BJ (cell line): ENCODE data around the gene ZDHHC5. TPM values are rescaled to one million over a fixed set of nuclear protein-coding genes. Genes with fewer than 3 reads are reported as not detected.
"Not testable (repeated sequence)": the region's sequence is repeated elsewhere in the genome, so short reads cannot be mapped to it uniquely, and the experiment has no call there.

Experiments used
- CTCF ChIA-PET: fragments of 350-600 bp; formaldehyde crosslinking; extraction: SDS; loops from one replicate; lab custom pipeline; 2021; ENCODE audit warnings: antibody characterized with exemption, inconsistent platforms; lab: Yijun Ruan, JAX
- POLR2A ChIA-PET: fragments of 300-600 bp; sonication (Branson Sonifier 250); formaldehyde crosslinking; extraction: SDS; loops from one replicate; lab custom pipeline; 2021; ENCODE audit warnings: antibody characterized with exemption; lab: Charles Lee
- DNase-seq: peaks from one replicate; pipeline ENCODE4 v3.0.0-alpha.2; 2011; ENCODE audit warnings: low read depth
- H3K27me3 ChIP-seq: 2 replicates; pipeline ENCODE4 v1.6.0; 2011; ENCODE audit warnings: low read length; ENCODE audit not compliant: control insufficient read depth, insufficient read depth
- H3K36me3 ChIP-seq: 2 replicates; pipeline ENCODE4 v1.5.1; 2011; ENCODE audit warnings: low read length; ENCODE audit not compliant: control insufficient read depth, insufficient read depth
- H3K4me3 ChIP-seq: 2 replicates; pipeline ENCODE4 v1.5.1; 2011; ENCODE audit warnings: low read depth, mild to moderate bottlenecking, control low read depth, low read length
- CTCF ChIP-seq: IDR thresholded peaks from 2 replicates; pipeline ENCODE4 v1.5.1; 2011; ENCODE audit warnings: low read depth, mild to moderate bottlenecking, control low read depth, inconsistent platforms, low read length, moderate library complexity; ENCODE audit not compliant: insufficient read depth
- polyA plus RNA-seq: library from polyadenylated mRNA; depleted of rRNA; stranded (reverse); fragments of >200 nt; gene quantifications from 2 replicates; pipeline ENCODE4 v1.2.3, GENCODE V29; 2011

ZDHHC5 gene
- polyA plus RNA-seq, 1 experiment = 76.7 TPM

DNA sequence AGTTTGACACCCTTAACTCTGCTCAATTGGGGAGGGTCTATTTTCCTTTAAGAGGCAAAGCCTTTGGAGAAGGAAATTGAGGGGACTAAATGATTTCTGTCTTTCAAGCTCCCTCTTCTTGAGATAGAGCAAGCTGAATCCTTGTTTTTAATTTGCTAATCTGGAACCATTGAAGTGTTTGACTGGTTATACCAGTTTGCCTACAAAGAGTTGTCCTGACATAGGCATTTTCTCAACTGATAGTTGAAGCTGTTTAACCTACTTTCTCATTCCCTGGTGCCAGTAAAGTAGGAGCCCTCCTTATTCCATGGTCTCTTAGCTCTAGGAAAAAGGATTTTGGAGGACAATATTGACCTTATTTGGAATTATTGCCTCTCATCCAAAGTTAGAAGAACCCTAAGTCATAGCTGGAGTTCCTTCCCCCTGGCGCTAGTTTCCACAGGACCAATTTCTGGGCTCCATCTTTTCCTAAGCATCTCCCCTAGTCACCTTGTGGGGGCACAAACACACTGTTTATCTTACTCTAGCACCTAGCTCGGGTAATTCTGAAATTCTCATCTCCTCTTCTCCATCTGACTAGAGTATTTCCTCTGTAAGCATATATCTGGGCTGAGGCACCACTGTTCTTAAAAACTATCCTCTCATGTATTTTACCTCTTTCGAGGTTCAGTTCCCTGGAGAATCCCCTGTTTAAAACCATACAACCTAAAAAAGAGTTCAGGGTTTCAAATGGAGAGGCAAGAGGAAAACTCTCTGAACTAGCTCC, 7.4 kb downstream of the ZDHHC5 start:
- H3K4me3 ChIP-seq = no peak overlapping the region
- CTCF ChIA-PET = interaction anchor here (0.7 kb wide), 2 partner anchors 20 to 108 kb away, joined by 3 read pairs; partner anchors contain the start of gene UBE2L6
- H3K27me3 ChIP-seq = no peaks in the 10 kb centered on the region
- peaks cover 2% of the 10 kb centered on the region for H3K36me3 ChIP-seq
- TF ChIP-seq CTCF = no peak
- POLR2A ChIA-PET = no interaction called here
- no peak for DNase-seq

DNA sequence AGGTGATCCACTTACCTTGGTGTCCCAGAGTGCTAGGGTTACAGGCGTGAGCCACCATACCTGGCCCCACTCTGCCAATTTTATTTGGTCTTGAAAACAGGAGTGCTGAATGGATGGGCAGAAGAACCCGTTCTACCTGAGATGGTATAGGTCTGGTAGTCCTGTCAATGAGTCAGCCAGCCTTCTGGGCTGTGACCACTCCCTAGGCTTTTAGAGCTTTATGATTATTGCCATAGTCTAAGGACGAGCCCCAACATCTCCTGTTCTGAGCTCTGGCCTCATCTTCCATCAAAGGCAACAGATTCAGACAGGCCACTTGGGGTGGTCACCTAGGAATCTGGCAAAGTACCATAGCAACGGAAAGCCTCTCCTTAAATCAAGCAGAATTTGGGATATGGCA, 11.5 kb downstream of the ZDHHC5 start:
- peaks cover 3% of the 10 kb centered on the region for H3K36me3 ChIP-seq
- H3K27me3 ChIP-seq = no peaks in the 10 kb centered on the region
- CTCF ChIA-PET = no interaction called here
- DNase-seq = no peak
- H3K4me3 ChIP-seq = no peak overlapping the region
- POLR2A ChIA-PET = no interaction called here
- no peak for TF ChIP-seq CTCF

- CTCF ChIA-PET = interaction anchor here (0.6 kb wide), 1 partner anchor 224 kb away, joined by 3 read pairs; no protein-coding TSS in a partner anchor
- H3K4me3 ChIP-seq = no peak overlapping the region
- no peaks in the 10 kb centered on the region for H3K27me3 ChIP-seq
- no peak for TF ChIP-seq CTCF
- peaks cover 7% of the 10 kb centered on the region for H3K36me3 ChIP-seq
- POLR2A ChIA-PET = no interaction called here
- no peak for DNase-seq
These were observed 12.6 kb downstream of the ZDHHC5 start for GRCh38 chr11:57680552-57680874.

GRCh38 chr11:57681168-57681567, 13.3 kb downstream of the ZDHHC5 start:
- no peak for DNase-seq
- no peak for TF ChIP-seq CTCF
- ChIA-PET CTCF (interaction anchor here (0.6 kb wide), 1 partner anchor 224 kb away, joined by 3 read pairs; no protein-coding TSS in a partner anchor), POLR2A (no interaction called here)
- Histone ChIP-seq H3K27me3 (no peaks in the 10 kb centered on the region), H3K36me3 (peaks cover 7% of the 10 kb centered on the region), H3K4me3 (no peak overlapping the region)

- H3K4me3 ChIP-seq, H3K27me3 ChIP-seq, POLR2A ChIA-PET, DNase-seq: not testable (repeated sequence)
- H3K36me3 ChIP-seq = peaks cover 19% of the 10 kb centered on the region
- CTCF ChIA-PET = interaction anchor here (0.6 to 0.7 kb wide), 2 partner anchors 79 to 247 kb away, joined by 3 read pairs; no protein-coding TSS in a partner anchor
These were observed 22.6 kb downstream of the ZDHHC5 start for GRCh38 chr11:57690474-57690873.
